Progenitor cell of endocrine pancreas (in vitro differentiated cells): Measurements from ENCODE around the gene FBXL4. TPM values are rescaled to one million over a fixed set of nuclear protein-coding genes. Genes with fewer than 3 reads are reported as not detected.

ENCODE experiments used
- DNase-seq: peaks from one replicate; pipeline ENCODE4 v3.0.0; 2021; ENCODE audit warnings: low spot score; ENCODE audit not compliant: unreplicated experiment
- H3K27ac Mint-ChIP-seq: 2 replicates; pipeline ENCODE4 v1.8.0; 2021; ENCODE audit warnings: mild to moderate bottlenecking, moderate library complexity, mixed read lengths
- H3K27me3 Mint-ChIP-seq: 2 replicates; pipeline ENCODE4 v1.8.0; 2021; ENCODE audit warnings: mixed read lengths
- H3K36me3 Mint-ChIP-seq: 2 replicates; pipeline ENCODE4 v1.8.0; 2022; ENCODE audit warnings: mixed read lengths; ENCODE audit not compliant: insufficient read depth
- H3K4me1 Mint-ChIP-seq: 2 replicates; pipeline ENCODE4 v1.8.0; 2021; ENCODE audit warnings: low read depth, mixed read lengths
- H3K4me3 Mint-ChIP-seq: 2 replicates; pipeline ENCODE4 v1.8.0; 2021; ENCODE audit warnings: low read depth, mild to moderate bottlenecking, moderate library complexity, mixed read lengths
- H3K9me3 Mint-ChIP-seq: 2 replicates; pipeline ENCODE4 v1.8.0; 2021; ENCODE audit warnings: low read depth, mixed read lengths
- total RNA-seq: library from RNA; stranded (reverse); gene quantifications from 2 replicates; pipeline ENCODE4 v1.2.1, GENCODE V29; 2021
- TF ChIP-seq, protein P1 (sequence below): fragments of 200-600 bp; sonication (generic); IDR thresholded peaks from one replicate; pipeline ENCODE4 v1.5.0; 2021; ENCODE audit warnings: antibody characterized with exemption, mild to moderate bottlenecking; ENCODE audit not compliant: unreplicated experiment

FBXL4 gene
- total RNA-seq, 1 donor from 2014 or later: 18.3 TPM

DNA sequence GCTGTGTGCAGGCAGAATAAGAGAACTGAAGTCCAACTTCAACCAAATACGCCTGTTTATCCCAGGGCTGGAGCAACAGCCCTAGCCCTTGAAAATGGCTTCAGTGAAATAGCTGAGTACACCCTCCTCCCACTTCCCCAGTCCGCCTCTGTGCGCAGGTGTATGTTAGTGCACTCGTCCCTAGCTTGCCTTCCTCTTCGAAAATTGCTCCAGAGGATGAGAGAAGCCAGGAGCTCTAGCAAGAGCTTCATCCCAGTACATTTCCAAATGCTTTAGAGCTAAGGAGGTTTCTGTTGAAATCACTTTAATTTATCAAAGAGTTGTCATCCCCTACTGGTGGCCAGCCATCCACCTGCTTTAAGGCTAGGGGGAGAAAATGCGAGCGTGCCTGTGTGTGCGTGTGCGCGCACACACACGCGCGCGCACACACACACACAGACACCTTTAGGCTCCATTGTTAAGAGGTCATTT, 118.8 kb downstream of the FBXL4 start:
- H3K36me3 Mint-ChIP-seq: no peaks in the 10 kb centered on the region
- H3K4me3 Mint-ChIP-seq: no peak overlapping the region
- H3K27me3 Mint-ChIP-seq: peaks cover 97% of the 10 kb centered on the region
- TF ChIP-seq, protein P1, sequence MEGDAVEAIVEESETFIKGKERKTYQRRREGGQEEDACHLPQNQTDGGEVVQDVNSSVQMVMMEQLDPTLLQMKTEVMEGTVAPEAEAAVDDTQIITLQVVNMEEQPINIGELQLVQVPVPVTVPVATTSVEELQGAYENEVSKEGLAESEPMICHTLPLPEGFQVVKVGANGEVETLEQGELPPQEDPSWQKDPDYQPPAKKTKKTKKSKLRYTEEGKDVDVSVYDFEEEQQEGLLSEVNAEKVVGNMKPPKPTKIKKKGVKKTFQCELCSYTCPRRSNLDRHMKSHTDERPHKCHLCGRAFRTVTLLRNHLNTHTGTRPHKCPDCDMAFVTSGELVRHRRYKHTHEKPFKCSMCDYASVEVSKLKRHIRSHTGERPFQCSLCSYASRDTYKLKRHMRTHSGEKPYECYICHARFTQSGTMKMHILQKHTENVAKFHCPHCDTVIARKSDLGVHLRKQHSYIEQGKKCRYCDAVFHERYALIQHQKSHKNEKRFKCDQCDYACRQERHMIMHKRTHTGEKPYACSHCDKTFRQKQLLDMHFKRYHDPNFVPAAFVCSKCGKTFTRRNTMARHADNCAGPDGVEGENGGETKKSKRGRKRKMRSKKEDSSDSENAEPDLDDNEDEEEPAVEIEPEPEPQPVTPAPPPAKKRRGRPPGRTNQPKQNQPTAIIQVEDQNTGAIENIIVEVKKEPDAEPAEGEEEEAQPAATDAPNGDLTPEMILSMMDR: no peak
- DNase-seq: no peak
- H3K4me1 Mint-ChIP-seq: peaks cover 37% of the 10 kb centered on the region
- H3K9me3 Mint-ChIP-seq: no peaks in the 10 kb centered on the region
- no peak overlapping the region for H3K27ac Mint-ChIP-seq

DNA sequence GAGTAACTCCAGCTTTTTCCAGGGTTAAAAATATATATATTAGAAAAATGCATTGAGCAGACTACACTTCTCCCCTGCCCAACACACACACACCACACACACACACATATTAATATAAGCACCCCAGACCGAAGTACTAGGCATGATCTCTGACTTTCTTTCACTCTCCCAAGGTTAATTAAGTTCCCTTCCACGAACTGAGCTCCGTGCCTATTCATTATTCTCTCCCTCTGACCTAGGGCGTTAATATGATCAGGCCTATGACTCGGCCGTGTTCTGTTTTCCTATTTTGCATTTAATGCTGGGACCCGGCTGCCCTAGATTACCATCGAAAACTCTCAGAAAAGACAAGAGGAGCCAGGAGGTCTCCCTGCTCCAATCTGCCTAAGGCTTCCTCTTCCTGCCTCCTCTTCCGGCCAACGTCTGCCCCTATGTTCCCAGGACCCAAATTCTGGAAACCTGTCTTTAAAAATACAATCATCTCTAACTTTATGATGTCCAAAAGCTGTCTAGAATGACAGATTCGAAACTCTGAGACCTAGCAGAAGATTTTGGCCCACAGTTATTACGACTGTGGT, 119.4 kb downstream of the FBXL4 start:
- Mint-ChIP-seq H3K9me3 (no peaks in the 10 kb centered on the region), H3K4me3 (no peak overlapping the region), H3K36me3 (no peaks in the 10 kb centered on the region), H3K27ac (no peak overlapping the region), H3K27me3 (peaks cover 97% of the 10 kb centered on the region), H3K4me1 (peaks cover 36% of the 10 kb centered on the region)
- TF ChIP-seq, protein P1: no peak
- DNase-seq: no peak

DNA sequence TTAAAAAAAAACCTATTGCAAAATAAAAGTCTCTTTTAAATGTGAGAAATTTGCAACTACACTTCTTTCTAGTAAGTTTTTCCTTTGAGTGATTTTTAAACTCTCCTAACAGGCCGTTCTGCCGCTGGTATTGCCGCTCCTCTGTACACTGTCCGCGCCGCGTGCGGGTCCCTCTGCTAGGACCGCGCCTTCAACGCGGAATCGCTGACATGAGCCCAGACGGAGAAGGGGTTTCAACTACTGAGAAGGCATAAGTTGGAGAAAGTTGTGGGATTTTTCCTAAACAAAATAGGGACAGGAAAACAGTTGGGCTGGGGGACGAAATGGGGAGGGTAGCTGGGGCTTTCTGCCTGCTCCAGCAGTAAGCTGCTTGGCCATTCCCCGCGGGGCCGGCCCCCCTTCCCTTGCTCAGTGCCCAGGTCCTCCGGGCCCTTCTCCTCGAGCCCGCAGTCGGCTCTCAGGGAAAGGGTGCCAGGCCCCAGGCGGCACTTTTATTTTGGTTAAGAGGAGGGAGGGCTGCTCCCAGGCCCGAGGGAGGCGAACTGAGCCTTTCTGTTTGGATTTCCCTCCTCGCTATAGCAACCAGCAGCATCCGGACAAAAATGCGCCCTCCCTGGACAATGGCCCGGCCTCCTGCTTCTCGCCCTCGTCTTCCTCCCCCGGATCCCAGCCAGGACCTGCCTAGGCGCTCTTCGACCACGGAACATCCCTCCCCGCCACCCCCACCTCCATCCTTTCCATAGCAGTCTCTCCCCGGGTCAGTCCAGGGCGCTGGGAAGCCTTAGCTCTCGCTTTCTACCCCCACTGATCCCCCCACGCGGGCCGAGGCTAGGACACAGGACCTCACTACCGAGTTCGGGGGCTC, 120.2 kb downstream of the FBXL4 start:
- no peak for DNase-seq
- H3K27me3 Mint-ChIP-seq: peaks cover 97% of the 10 kb centered on the region
- peak overlapping the region; percentile 53 for H3K4me3 Mint-ChIP-seq
- no peaks in the 10 kb centered on the region for H3K9me3 Mint-ChIP-seq
- TF ChIP-seq, protein P1: no peak
- H3K27ac Mint-ChIP-seq: peak overlapping the region; percentile 80
- H3K36me3 Mint-ChIP-seq: no peaks in the 10 kb centered on the region
- H3K4me1 Mint-ChIP-seq: peaks cover 31% of the 10 kb centered on the region

DNA sequence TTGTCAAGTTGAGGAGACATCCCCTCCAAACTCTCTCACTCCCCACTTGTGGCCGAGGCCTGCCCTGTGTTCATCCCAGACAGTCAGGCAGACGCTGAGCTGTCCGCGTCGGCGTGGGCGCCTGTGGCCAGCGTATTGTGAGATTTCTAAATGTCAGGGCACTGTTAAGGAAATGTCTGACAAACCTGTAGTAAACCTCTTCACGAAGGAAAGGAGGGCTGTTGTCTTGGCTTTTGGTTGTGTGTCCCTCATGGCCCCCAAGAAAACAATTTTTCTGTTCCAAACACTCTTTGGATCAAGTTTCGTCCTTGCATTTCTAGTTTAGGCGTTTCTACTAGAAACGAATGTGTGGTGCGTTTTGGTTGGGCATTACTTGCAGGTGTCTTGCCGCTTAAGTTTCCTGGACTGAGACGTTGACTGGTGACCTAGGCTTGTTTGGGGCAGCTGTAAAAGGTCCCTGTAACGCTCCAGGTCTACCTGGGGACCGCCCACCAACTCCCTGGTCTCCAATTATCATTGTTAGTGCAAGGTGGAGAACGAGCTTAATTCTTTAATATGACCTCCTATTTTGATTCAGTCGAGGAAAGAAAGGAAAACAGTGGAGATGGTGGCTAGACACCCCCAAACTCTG, 122.0 kb downstream of the FBXL4 start:
- no peak overlapping the region for H3K27ac Mint-ChIP-seq
- no peak for DNase-seq
- H3K4me1 Mint-ChIP-seq: peaks cover 22% of the 10 kb centered on the region
- peaks cover 97% of the 10 kb centered on the region for H3K27me3 Mint-ChIP-seq
- no peak overlapping the region for H3K4me3 Mint-ChIP-seq
- no peaks in the 10 kb centered on the region for H3K9me3 Mint-ChIP-seq
- no peaks in the 10 kb centered on the region for H3K36me3 Mint-ChIP-seq
- TF ChIP-seq, protein P1: no peak

DNA sequence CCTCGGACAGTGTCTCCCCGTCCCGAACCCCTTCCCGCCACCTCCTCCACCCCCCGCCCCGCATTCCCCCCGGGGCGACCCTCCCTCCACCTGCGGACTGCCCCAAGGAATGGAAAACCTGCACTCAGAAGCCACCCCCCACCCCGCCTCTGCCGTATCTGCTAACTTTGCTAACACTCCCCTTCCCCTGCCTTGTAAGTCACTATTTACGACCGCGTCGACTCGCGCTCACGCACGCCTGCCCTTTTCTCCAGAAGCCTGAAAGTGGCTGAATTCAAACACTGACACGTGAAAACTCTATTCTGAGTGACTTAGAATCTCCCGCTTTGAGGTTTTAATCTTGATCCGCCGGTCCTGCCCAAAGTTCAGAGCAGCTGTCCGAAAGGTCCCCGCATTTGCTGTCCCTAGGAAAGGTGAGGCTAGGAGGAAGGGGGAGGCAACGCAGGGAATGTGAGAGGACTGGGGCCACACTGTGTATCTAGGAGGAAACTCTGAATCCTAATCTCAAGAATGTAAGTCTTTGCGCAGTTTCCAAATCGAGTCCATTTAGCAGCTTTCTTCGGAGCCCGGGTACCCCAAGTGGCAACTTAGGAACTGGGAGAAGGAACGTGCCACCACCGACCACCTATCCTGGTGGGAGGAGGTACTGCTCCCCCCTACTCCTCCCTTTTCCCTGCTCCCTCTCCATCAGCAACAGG, 122.7 kb downstream of the FBXL4 start:
- Mint-ChIP-seq H3K4me3 (peak overlapping the region; percentile 40), H3K27me3 (peaks cover 94% of the 10 kb centered on the region), H3K9me3 (no peaks in the 10 kb centered on the region), H3K4me1 (peaks cover 22% of the 10 kb centered on the region), H3K36me3 (no peaks in the 10 kb centered on the region), H3K27ac (peak overlapping the region; percentile 6)
- TF ChIP-seq, protein P1: no peak
- DNase-seq: no peak
